GM19193 (cell line): ENCODE measurements around the gene GET3.

Experiments
- POLR2A ChIP-seq: IDR thresholded peaks from 4 replicates; pipeline ENCODE4 v1.6.1; 2011; ENCODE audit not compliant: insufficient read depth, insufficient read length; ENCODE audit errors: extremely low read depth

The GET3 gene

GRCh38 chr19:12782174-12782423 lies 44.8 kb downstream of the GET3 start:
- TF ChIP-seq POLR2A: no peak

GRCh38 chr19:12782424-12783290 lies 45.4 kb downstream of the GET3 start:
- no peak for TF ChIP-seq POLR2A

GRCh38 chr19:12783291-12783848 lies 46.1 kb downstream of the GET3 start:
- peak; percentile 16 for TF ChIP-seq POLR2A

- no peak for TF ChIP-seq POLR2A
Measured at GRCh38 chr19:12783849-12784393, 46.6 kb downstream of the GET3 start.

GRCh38 chr19:12784394-12784870 lies 47.1 kb downstream of the GET3 start:
- no peak for TF ChIP-seq POLR2A

- TF ChIP-seq POLR2A: no peak
Measured at GRCh38 chr19:12784871-12785430, 47.7 kb downstream of the GET3 start.

- TF ChIP-seq POLR2A: peak; percentile 3
Measured at GRCh38 chr19:12785431-12786031, 48.2 kb downstream of the GET3 start.

GRCh38 chr19:12786141-12786870 lies 49.0 kb downstream of the GET3 start:
- TF ChIP-seq POLR2A: peak; percentile 9

GRCh38 chr19:12786952-12787351 lies 49.7 kb downstream of the GET3 start:
- no peak for TF ChIP-seq POLR2A

- no peak for TF ChIP-seq POLR2A
Measured at GRCh38 chr19:12787458-12787857, 50.2 kb downstream of the GET3 start.

- no peak for TF ChIP-seq POLR2A
Measured at GRCh38 chr19:12788042-12788681, 50.9 kb downstream of the GET3 start.

- TF ChIP-seq POLR2A: peak; percentile 28
Measured at GRCh38 chr19:12788682-12789097, 51.4 kb downstream of the GET3 start.

GRCh38 chr19:12789098-12789903 lies 52.0 kb downstream of the GET3 start:
- TF ChIP-seq POLR2A: peak; percentile 56
